HL-60/S4 treated with phorbol 12-myristate 13-acetate at 8.2 ng/mL for 4 days and 3 days (cell line): ENCODE data around the gene PPP1R15B.

Source experiments
- in situ Hi-C: fragments of 300-500 bp; cut with MboI; formaldehyde crosslinking; loops from 2 replicates; pipeline ENCODE4 v1.15.0; 2022; ENCODE audit warnings: low sequenced_read_pairs

The PPP1R15B gene

DNA sequence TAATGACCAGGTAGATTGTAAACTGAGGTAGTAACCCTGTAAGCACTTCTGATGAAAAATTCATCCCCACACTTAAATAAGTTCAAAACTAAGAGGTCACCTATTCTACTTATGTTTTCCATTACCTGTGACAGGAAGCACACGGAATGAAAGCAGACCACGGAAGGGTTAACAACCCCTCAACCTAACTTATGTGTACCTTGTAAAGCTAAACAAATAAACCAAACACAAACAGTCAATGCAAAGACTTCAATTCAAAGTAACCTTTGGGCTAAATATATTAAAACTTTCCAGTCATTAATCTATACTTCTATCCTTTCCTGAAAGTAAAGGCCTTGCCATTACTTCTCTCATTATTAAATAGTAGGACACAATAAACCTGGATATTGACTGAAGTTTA is 7.0 kb downstream of the PPP1R15B start:
- in situ Hi-C loops: no loop called here

DNA sequence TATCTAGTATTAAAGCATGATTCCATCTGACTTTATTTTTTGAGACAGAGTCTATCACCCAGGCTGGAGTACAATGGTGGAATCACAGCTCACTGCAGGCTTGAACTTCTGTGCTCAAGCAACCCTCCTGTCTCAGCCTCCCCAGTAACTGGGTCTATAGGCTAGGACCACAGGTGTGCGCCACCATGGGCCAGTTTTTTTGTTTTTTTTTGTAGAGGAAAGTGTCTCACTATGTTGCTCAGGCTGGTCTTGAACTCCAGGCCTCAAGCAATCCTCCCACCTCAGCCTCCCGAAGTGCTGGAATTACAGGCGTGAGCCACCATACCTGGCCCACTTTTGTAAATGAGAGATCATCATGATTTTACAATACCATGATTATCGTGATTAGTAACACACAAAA is 9.2 kb downstream of the PPP1R15B start:
- in situ Hi-C loops: no loop called here

DNA sequence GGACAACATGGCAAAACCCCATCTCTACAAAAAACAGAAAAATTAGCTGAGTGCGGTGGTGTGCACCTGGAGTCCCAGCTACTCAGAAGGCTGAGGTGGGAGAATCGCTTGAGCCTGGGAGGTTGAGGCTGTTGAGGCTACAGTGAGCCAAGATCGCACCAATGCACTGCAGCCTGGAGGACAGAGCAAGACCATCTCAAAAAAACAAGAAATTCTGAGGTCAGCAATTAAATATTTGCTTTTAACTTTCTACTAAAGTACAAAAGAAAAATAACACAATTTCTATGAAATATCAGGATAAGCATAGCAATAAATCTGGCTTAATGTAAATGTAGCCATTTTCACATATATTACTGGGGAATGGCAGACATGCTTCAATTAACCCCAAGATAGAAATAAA is 9.9 kb downstream of the PPP1R15B start:
- in situ Hi-C loops: no loop called here

DNA sequence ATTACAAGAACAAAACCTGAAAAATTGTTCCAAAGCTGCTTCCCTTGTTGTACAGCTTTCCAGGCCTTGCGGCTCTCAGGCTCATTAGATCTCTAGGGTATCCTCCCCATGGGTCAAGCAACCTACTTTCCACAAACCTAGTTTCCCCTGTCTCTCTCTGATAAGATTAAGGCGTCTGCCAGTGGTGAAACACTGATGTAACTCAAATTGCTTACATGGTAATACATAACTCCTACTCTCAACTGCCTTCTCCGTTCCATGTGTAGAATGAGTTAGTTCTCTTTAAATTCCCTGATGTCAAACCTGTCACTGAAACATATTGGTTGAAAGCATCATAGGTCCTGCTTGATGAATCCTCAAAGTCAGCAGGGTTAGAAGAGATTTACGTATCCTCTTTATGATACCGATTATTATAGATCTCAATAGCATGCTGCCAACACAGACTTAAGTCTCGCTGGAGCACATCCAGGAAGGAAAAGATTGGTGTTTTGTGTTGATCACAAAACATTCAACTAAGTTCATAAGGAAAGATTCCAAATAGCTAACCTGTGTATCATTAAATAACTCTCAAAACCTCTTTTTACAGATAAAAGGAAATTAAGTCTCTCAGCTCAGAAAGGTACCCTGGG is 10.6 kb downstream of the PPP1R15B start:
- in situ Hi-C loops: no loop called here

DNA sequence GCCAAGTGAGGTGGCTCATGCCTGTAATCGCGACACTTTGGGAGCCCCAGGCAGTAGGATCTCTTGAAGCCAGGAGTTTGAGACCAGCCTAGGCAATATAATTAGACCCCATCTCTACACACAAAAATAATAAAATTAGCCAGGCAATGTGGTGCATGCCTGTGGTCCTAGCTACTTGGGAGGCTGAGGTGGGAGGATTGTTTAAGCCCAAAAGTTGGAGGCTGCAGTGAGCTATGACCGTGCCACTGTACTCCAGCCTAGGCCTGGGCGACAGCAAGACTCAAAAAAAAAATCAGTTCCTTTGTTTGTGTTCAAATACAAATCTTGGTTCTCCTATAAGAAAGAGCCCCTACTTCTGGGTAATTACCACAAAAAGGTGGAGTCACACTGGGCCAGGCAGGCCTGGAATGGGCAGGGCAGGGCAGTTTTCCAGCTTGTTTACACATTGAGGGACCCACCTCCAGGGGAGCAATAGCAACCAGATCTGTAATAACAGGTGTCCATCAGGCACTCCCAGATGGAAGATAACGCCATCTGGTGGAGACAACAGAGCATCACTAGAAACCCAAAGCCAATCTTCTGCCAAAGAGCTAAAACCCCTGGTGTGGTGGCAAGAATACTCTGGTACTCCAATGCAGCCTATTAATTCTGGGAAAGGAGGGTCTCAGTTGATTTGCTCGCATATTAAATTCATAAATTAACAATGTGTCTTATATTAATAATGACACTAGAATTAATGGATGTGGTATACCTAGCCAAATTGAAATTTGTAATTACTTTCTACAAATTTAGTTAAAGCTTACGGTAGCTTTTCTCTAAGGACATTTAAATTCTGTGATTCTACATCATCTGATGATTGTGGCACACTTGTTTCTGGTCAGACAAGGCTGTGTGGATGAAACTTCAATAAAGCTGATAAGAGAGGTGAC is 13.2 kb downstream of the PPP1R15B start:
- in situ Hi-C loops: no loop called here

DNA sequence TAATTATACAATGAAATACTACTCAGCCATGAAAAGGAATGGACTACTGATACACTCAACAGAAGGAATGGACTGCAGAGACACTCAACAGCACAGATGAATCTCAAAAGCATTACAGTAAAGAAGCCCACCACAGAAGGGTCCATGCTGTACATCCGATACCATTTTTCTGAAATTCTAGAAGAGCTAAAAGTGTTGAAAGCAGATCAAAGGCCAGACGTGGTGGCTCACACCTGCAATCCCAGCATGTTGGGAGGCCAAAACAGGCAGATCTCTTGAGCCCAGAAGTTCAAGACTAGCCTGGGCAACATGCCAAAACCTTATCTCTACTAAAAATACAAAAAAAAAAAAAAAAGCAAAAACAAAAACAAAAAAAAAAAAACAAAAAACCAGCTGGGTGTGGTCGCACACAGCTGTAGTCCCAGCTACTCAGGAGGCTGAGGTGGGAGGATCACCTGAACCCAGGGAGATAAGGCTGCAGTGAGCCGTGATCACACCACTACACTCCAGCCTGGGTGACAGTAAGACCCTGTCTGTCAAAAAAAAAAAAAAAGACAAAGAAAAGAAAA is 15.5 kb downstream of the PPP1R15B start:
- in situ Hi-C loops: no loop called here

DNA sequence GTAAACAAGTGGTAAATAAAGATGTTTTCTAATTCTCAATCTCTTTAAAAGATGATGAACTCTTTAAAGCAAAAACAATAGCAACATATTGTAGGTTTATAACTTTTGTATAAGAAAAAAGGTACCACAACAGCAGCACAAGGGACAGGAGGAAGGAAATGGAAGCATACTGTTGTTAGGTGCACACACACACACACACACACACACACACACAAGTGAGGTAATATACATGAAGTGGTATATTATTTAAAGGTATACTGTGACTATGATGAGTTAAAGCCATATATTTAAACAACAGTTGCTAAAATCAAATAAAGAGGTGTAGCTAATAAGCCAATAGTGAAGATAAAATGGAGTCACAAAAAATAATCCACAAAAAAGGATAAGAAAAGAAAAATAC is 20.0 kb downstream of the PPP1R15B start:
- in situ Hi-C loops: no loop called here

DNA sequence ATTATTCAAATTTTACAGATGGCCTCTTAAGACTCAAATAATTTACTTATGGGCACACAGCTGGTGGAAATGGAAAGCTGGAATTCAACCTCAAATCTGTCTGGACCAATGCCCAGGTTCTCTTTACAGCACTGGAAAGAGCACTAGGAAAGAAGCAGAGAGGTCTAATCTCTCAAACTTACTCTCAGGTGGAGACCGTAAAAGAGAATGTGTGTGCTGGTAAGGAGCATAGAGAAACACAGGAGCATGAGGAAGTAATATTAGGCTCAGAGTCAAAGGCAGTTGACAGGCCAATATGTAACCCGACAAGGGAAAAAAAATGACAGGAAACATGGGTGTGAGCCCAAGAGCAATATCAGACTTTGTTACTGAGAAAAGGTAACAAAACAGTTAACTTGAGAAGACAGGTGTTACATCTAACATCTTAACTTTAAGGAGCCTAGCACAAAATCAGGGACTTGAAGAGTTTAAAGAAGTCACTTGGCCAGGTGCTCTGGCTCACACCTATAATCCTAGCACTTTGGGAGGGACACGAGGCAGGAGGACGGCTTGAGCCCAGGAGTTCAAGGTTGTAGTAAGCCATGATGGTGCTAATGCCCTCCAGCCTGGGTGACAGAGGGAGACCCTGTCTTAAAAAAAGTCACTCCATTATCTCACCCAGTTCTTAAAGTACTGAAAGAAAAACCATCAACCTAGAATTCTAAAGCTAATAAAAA is 20.7 kb downstream of the PPP1R15B start:
- in situ Hi-C loops: no loop called here

DNA sequence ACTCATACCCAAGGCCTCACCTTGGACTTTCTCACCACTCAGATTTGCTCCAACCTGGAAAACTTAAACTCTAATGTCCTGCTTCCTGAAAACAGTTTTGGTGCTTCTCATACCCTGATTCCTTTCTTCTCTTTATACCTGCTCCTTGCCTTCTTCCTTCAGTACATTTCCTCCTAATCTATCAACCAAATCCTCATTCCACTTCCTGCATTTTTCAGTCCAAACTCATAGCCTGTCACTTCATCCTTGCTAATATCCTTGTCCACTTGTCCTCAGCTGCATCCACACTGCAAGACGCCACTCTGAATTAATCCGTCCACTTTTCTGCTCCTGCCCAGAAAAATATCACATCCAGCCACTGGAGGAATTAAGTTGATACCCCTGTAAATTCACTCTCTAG is 25.9 kb downstream of the PPP1R15B start:
- in situ Hi-C loops: no loop called here

DNA sequence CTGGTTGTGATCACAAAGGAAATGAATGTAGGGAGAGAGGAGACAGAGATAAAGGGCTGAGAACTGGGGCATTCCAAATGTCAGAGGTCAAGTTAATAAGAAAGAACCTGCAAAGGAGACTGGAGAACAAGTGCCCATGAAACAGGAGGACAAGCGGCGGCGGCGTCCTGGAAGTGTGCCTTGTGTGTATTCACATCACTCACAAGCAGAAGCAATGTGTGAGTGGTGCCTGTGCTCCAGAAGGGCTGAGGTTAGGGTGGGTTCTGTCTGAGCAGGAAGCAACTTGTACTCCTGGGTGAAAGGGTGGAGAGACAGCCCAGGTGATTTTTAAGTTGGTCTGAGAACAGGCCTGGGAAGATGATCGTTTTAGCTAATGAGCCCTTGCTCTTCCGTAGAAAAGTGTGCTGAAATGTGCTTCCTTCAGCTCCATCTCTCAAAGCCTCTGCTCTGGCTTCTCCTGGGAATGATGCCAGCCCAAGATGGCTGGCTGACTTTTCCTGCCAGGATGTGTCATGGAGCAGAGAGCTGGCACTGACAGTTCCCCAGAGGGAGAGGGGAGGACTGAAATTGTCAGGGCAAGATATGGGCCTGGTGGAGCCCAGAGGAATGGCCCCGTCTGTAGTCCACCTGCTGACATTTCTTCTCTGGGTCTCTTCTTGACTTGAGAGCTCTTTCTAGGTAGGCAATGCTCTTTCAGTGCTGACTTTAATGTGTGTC is 26.8 kb downstream of the PPP1R15B start:
- in situ Hi-C loops: no loop called here

DNA sequence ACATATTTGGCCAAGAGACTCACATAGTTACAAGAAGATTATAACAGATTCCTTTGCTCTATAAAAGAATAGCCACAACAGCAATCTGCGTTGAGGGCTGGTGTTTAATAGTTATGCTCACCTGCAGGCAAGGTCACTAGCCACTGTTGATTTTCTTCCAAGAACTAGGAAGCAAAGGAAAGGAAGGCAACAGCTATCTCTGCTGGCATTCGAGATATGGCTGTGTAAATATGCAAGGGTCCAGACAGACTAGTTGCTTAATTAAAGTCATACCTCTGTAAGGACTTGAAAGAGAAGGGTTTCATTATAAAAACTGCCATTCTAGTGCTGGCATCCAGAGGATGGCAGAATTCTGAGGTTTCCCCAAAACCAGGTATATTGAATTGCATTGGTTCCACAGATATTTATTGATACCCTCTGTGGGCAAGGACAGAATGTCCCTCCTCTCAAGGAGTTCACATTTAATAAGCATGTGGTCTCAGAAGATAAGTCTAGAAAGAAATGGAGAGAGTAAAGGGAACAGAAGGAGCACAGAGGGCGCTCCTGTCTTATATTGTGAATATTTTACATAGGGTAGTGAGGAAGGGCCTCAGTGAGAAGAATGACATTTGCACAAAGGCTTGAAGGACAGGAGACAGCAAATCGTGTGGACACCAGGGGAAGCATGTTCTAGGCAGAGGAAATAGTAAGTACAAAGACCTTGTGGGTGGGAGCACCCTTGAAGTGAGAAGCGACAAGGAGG is 28.3 kb downstream of the PPP1R15B start:
- in situ Hi-C loops: no loop called here

DNA sequence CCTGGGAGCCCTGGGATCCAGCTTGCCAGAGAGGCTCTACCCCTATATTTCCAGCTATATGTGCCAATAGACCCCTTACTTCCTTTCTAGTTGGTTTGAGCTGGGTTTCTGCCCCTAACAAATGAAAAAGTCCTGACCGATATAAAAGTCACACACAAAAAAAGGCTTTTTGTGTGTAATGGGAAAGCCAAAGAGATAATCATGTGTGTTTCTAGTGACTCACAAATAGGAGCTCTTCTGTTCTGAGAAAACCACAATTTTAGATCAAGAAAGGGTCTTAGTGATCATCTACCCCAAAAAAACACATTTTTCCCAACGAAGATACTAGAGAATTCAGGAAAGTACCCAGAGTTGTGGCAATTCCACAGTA is 28.9 kb downstream of the PPP1R15B start:
- in situ Hi-C loops: no loop called here

DNA sequence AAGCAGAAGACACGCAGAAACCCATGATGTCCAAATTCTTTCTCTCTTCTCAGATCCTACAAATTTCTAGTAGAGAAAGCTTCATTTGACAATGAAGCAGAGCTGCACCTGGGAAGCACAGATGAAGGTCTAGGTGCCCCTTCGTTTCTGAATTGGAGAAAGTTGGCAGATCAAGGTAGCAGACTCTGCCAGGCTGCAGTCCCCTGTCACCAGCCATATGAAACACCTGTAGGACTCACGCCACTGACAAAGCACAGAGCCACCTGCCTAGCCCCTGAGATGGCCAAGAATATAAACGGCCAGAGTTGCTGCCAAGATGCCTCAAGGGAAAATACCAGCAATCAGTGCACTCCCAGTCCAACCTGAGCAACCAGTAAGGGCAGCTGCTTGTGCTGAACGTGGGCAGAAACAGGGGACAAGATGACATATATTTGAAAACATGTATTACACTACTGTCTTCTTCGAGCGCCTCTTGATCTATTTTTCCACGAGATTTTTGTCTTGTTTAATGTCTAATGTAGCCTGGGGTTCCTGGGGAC is 31.3 kb downstream of the PPP1R15B start:
- in situ Hi-C loops: no loop called here

DNA sequence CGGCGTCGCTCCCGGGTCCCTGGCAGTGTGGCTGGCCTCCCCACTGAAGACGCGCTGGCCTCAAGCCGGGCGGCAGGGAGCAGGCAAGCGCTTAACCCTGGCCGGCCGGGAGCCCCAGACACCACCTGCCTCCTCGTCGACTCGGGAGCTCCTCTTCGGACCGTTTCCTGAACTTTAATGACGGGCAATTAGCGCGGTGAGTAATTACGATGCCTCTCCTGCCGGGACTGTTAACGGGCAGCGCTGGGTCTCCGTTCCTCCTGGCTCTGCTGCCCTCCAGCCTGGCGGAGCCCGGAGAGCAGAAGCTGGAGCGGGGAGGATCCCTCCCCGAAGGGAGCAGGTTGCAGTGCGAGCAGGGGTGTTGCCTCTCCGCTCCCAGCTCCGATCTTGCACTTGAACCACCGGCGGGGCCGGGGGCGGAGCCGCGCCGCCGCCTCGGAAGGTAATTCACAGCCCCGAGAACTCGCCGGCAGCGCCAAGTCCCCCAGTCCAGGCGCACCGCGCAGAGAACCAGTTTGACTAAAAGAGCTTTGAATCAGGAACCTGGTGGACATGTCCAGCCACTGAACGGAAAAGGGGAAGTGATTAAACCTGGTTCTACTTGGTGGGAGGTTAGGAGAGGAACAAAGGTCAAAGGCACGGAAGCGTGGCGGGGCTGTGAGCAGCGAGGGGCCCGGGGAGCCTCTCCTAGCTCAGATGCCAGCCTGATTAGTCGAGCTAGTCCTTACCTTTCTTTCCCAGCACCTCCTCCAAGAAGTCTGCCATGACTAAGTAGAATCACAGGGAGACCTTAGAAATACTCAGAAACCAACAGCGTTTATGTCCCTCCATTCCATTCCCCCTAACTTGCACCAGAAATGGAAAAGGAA is 33.6 kb downstream of the PPP1R15B start:
- in situ Hi-C loops: no loop called here

DNA sequence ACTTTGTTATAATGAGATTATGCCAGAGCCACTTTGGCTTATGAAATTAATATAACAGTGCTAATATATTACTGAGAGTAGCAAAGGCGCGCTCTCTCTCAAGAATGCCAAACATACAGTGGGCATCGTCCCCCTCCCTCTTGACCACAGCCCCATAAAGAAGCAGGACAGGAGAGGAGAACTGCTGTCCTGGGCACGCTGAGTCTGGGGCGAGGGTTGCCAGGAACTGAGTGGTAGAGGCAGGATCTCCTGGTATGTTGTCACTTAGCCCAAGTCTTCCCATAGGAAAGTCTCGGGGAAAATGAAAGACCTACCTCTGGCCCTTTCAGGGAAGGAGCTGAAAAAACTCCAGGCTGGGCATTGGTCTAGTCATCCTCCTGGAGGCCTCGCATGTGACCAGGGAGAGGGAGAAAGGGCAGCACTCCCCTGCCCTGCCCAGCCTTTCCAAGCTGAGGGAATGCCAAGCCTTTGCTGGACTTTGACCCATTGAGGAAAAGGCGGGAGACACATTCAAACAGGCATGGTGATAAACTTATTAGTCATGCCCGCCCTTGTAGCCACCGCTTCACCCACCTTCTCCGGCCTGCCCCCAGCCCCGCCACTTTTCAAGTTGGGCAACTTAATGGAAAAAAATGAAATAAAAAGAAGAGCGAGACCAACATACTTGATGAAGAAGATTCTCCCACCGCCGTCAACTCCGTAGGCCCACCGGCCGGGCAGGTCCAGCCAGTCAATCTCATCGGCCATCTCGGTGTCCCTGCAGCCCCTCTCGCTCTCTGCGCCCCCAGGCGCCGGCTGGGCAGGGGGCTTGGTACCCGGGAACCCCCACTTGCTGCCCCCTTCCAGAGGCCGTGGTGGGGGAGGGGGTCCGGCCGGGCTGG is 34.5 kb downstream of the PPP1R15B start:
- in situ Hi-C loops: no loop called here

DNA sequence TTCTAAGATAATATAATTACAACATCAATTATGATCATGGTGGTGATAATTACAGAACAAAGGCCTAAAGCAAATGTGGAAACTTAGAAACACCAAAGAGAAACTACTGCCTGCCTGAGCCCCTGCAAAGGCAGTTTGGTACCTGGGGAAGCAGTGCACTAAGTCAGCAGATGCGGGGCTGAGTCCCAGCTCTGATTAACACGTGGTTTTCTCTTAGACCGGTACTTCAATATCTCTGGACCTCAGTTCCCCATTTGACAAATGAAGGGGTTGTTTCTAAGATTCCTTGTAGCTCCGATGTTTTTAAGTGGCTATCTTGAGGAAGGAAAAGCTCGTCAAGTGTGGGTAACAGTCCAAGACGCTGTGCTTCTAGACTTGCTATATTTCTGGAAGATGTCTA is 35.2 kb downstream of the PPP1R15B start:
- in situ Hi-C loops: no loop called here

DNA sequence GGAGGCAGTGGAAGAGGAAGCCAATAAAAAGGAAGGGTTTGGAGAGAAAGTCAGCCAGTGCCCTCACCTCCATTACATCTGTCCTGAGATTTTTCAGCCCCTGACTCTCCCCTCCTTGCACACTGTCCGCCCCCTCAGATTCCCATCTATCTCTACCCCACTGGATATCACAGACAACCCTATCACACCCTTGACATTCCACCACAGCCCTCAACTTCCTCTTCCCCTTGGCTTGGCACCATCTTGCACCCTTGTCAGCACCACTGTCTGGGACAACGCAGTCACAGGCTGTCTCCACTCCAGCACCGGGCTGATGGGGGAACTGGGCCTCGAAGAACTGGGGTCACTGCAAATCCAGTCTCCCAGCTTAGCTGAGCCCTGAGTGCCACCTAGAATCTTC is 37.7 kb downstream of the PPP1R15B start:
- in situ Hi-C loops: loop anchor here (25.0 kb wide), 2 partner anchors 212 to 1112 kb away; partner anchors contain the start of genes ETNK2 and REN

DNA sequence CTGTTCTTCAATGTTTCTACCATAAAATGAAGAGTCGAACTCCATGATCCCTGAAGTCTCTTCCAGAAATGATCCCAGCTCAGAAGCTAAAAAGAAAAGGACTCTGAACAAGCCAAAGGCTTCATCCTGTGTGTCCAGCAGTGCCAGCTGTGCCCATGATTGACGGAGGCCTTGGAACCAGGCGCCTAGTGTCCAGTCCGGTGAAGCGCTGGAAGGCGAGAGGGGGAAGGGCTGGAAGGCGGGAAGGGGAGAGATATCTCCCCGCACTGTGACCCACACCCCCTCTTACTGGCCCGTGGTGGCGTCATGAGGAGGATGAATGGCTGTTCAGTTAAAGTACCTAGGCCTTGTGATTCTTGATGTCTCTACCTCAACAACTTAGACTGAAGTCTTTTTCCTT is 41.4 kb downstream of the PPP1R15B start:
- in situ Hi-C loops: loop anchor here (25.0 kb wide), 2 partner anchors 208 to 1108 kb away; partner anchors contain the start of genes ETNK2 and REN
